COLO668 (cell line): Measurements from ENCODE around the gene RELCH.

Source experiments
- DNase-seq: peaks from one replicate; lab custom pipeline; 2025; ENCODE audit not compliant: unreplicated experiment; lab: John Stamatoyannopoulos, UW

RELCH gene

DNA sequence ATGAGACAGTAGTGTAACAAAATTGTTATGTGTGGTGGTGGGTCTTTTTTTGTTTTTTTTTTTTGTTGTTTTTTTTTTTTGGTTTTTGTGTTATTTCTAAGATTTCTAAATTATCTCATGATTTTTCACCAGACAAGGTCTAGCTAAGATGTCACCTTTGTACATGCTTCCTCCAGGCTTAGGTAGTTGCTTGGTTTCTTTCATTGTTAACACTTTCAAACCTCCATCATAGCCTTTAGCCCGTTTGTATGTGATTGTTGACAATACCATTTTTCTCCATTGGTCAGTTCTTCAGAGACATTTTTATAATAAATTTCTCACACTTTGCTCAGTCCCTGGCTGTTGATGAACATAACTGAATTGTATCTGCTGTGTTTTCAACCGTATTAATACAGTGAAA is 2.2 kb downstream of the RELCH start:
- DNase-seq: no peak

DNA sequence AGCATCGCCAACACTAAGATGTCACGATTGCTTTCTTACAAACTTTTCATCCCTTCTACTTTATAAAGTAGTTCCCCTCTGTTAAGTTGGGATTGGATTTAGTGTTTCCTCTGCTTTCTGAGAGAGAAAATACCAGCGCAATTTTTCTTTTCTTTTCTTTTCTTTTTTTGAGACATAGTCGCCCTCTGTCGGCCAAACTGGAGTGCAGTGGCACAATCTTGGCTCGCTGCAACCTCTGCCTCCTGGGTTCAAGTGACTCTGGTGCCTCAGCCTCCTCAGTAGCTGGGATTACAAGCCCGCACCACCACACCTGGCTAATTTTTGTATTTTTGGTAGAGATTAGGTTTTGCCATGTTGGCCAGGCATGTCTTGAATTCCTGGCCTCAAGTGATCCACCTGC is 9.0 kb downstream of the RELCH start:
- no peak for DNase-seq

DNA sequence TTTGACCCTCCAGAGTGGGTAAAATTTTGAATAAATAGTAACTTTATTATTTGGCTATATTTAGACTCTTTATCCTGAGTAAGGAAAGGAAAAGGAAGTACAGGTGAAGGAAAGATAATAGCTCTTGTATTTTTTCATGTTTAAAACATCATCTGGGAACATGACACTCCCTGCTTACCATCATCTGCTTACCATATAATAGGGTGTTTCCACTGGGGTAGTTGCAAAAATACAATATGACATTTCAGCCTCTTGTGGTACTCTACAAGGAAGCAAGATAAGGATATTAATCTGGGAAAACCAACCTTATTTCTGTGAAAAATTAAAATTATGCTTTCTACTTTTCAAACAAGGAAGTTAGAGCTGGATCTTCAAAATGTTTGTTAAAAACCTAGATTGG is 9.9 kb downstream of the RELCH start:
- no peak for DNase-seq

DNA sequence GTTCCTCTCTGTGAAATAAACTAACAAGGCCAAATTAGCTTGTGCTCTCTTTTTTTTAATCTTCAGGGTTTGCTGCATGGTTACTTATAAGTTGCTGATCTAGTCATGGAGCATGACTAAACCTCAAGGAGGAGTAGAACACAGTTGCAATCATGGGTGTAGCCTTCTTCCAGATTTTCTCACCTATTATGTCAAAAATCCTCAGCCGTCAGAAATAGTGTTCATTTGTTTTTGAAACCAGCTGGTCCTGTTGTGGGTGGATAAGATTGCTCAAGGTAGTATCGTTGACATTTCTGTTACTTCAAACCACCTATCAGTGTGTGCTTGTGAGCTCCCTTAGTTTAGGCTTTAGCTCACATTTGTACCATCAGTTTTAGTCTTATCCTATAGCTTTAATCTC is 11.2 kb downstream of the RELCH start:
- DNase-seq: no peak

DNA sequence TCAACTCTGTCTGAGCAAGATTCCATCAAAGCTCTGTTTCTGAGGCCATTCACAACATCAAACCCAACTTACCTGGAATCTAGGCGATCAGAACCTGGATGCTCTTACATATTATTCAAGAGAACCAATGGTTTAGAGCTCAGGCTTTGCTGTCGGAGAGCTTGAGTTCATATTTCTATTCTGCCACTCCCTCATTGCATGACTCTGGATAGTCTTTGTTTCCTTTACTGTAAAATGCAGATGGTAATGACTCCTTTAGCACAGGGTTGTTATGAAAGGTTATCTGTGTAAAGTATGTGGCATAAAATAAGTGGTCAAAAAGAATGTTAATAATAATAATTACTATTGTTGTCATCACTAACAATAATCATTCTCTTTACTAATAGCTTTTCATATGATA is 12.6 kb downstream of the RELCH start:
- no peak for DNase-seq

- no peak for DNase-seq
These were observed 13.3 kb downstream of the RELCH start for GRCh38 chr18:62200121-62200914.

DNA sequence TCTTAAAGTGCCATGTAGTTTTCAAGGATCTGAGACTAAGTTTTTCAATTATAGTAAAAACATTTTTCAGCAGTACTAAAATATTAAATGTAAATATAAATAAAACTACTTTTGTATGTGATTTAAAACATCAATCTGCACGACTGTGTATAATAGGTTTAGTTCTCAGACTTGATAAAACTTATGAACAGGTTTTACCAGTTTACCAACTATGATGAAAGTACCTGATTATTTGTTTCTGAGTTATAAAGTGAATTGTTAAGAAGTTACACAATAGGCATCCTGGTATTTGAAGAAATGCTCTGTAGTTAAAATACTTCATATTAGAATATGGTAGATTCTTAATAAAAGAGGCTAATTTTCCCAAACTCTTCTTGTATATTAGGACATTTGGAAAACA is 14.8 kb downstream of the RELCH start:
- DNase-seq: no peak

DNA sequence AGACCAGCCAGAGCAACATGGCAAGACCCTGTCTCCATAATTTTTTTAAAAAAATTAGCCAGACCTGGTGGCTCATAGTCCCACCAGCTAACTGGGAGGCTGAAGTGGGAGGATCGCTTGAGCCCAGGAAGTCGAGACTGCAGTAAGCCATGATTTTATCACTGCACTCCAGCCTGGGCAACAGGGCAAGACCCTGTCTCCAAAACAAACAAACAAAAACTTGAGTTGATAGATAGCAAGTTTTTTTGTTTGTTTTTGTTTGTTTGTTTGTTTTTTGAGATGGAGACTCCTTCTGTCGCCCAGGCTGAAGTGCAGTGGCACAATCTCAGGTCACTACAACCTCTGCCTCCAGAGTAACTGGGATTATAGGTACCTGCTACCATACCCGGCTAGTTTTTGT is 18.8 kb downstream of the RELCH start:
- DNase-seq: no peak

GRCh38 chr18:62206593-62206992 is 19.5 kb downstream of the RELCH start:
- DNase-seq: no peak

- no peak for DNase-seq
These were observed 22.0 kb downstream of the RELCH start for GRCh38 chr18:62209046-62209445.

DNA sequence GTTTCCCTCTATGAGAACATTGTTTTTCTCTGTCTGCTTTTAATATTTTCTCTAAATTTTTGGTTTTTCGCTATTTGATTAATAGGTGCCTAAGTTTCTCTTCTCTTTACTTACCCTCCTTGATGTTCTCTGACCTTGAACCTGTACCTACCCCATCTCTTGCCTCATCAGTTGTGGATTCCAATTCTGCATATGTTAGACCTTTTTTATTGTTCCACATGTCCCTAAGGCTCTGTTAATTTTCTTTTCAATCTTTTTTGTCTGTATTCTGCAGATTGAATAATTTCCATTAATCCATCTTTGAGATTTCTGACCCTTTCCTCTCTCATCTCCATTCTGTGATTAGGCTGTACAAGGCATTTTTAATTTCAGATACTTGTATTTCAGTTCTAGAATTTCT is 23.1 kb downstream of the RELCH start:
- no peak for DNase-seq

DNA sequence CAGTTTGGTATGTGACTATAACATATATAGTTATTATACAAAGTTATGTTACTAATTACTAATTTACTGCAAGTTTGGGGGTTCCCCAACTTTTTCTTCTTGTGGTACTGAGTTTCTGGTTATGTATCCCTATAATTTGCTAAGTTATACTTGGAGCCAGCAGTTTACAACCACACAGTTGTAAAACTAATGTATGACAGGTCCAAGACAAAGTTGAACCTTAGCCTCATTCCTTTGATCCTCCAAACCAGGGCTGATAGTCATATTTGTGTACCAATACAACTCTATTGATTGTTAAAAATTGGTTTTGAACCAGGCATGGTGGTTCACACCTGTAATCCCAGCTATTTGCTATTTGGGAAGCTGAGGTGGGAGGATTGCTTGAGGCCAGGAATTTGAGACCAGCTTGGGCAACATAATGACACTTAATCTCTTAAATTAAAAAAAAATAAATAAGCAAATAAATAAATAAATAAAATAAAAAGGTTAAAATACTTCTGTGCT is 24.3 kb downstream of the RELCH start:
- no peak for DNase-seq

- DNase-seq: no peak
These were observed 27.7 kb downstream of the RELCH start for GRCh38 chr18:62214790-62215189.

DNA sequence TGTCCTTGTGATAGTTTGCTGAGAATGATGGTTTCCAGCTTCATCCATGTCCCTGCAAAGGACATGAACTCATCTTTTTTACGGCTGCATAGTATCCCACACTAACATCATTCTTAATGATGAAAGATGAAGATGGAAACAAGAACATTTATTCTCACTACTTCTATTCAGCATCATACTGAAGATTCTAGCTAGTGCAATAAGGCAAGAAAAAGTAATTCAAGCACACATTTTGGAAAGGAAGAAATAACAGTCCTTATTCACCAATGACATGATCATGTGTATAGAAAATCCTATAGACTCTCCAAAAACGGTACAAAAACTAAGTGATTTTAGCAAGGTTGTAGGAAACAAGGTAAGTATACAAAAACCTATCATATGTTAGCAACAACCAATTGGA is 37.2 kb downstream of the RELCH start:
- no peak for DNase-seq

- DNase-seq: no peak
These were observed 39.0 kb downstream of the RELCH start for GRCh38 chr18:62226047-62226446.

DNA sequence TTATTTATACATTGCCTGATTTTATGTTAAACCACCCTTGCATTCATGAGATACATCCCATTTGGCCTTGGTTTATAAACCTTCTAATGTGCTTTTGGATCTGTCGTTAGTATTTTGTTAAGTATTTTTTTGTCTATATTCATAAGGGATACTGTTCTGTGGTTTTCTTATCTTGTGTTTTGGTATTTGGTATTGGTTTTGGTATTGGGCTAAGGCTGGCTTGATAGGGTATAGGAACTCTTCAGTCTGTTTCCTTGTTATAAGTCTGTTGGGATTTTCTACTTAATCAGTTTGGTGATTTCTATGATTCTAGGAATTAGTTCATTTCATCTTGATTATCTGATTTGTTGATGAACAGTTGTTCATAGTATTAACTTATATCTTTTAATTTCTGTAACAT is 49.2 kb downstream of the RELCH start:
- no peak for DNase-seq

- DNase-seq: no peak
These were observed 52.4 kb downstream of the RELCH start for GRCh38 chr18:62239475-62239874.

DNA sequence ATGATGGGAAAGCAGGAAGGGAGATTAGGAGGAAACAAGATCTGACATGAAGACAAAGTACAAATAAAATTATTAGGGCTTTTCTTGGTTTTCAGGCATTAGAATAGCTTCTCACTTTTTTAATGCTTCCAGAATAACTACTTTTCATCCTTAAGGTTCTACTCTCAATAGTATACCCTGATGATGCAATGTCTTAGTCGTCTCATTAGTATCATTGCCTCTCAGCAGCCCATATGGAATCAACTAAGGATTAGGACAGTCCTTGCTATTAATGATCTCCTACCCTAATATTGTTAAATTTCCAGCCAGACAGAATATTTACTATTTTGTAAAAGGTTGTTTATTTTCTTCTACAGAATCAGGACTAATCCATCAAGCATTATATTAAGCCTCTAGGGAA is 55.9 kb downstream of the RELCH start:
- DNase-seq: no peak

- DNase-seq: no peak
These were observed 58.1 kb downstream of the RELCH start for GRCh38 chr18:62245177-62245576.

- no peak for DNase-seq
These were observed 58.6 kb downstream of the RELCH start for GRCh38 chr18:62245699-62246098.

- no peak for DNase-seq
These were observed 61.3 kb downstream of the RELCH start for GRCh38 chr18:62248313-62248712.

- DNase-seq: peak; percentile 68
These were observed 62.5 kb downstream of the RELCH start for GRCh38 chr18:62249478-62250097.

GRCh38 chr18:62250475-62250874 is 63.4 kb downstream of the RELCH start:
- no peak for DNase-seq
